Putamen (tissue), 1 donor: Measurements from ENCODE around the gene EMILIN2.

ENCODE experiments used
- DNase-seq: peaks from one replicate; pipeline ENCODE4 v3.0.0-alpha.2; 2016; ENCODE audit warnings: low spot score

EMILIN2 gene

GRCh38 chr18:2956056-2956455, 109.2 kb downstream of the EMILIN2 start:
- DNase-seq = no peak

- DNase-seq = no peak
Observed at GRCh38 chr18:2958819-2959298, 112.1 kb downstream of the EMILIN2 start.

GRCh38 chr18:2959341-2959740, 112.5 kb downstream of the EMILIN2 start:
- DNase-seq = no peak

- no peak for DNase-seq
Observed at GRCh38 chr18:2960983-2961696, 114.3 kb downstream of the EMILIN2 start.

GRCh38 chr18:2961821-2962220, 115.0 kb downstream of the EMILIN2 start:
- no peak for DNase-seq

GRCh38 chr18:2963048-2963447, 116.2 kb downstream of the EMILIN2 start:
- no peak for DNase-seq

GRCh38 chr18:2964361-2965010, 117.7 kb downstream of the EMILIN2 start:
- DNase-seq = no peak
